NT2/D1 (cell line): ENCODE measurements around the gene STARD5.

Source experiments
- SUZ12 ChIP-seq: IDR thresholded peaks from 2 replicates; pipeline ENCODE4 v1.6.1; 2011; ENCODE audit not compliant: insufficient read length, insufficient read depth; ENCODE audit errors: extremely low read depth
- YY1 ChIP-seq: IDR thresholded peaks from 2 replicates; pipeline ENCODE4 v1.6.1; 2011; ENCODE audit not compliant: insufficient read length, insufficient read depth
- ZNF274 ChIP-seq: IDR thresholded peaks from 2 replicates; pipeline ENCODE4 v1.6.1; 2011; ENCODE audit warnings: mild to moderate bottlenecking, low read depth, low read length

DNA sequence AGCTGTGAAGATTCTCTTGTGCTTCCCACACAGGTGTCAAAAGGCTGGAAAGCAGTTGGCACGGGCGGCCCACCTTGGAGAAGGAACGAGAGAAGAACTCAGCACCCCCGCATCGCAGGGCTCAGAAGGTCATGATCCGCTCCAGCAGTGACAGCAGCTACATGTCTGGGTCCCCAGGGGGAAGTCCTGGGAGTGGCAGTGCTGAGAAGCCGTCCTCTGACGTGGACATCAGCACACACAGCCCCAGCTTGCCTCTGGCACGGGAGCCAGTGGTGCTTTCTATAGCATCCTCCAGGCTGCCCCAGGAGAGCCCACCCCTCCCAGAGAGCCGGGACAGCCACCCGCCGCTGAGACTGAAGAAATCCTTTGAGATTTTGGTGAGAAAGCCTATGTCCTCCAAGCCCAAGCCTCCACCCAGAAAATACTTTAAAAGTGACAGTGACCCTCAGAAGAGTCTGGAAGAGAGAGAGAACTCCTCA lies 31.4 kb downstream of the STARD5 start:
- TF ChIP-seq YY1 = no peak
- no peak for TF ChIP-seq SUZ12
- no peak for TF ChIP-seq ZNF274
